Heart left ventricle (tissue), 16 donors: Measurements from ENCODE around the gene AKAP13. TPM values are rescaled to one million over a fixed set of nuclear protein-coding genes. Genes with fewer than 3 reads are reported as not detected.
A peak's percentile ranks its signal among the peaks of the same experiment; 100 is the strongest.
"Not testable (repeated sequence)": the region's sequence is repeated elsewhere in the genome, so short reads cannot be mapped to it uniquely, and the experiment has no call there.

ENCODE experiments used
- ATAC-seq, 4 donors: fragments of 200-7000 bp; cut with Tn5 transposase; one replicate each; pipeline ENCODE4 v1.9.1; 2020 to 2022; ENCODE audit warnings: moderate library complexity in 4 of 4, mild to moderate bottlenecking in 3 of 4, moderate number of reproducible peaks in 1 of 4
- DNase-seq, 5 donors: peaks; one replicate each; pipeline ENCODE4 v3.0.0-alpha.2; 2020
- H3K27ac ChIP-seq, 12 donors: fragments of 200-600 bp; sonication (generic) in 4 of 12; one replicate each; pipeline versions ENCODE4 v1.5.0 to v1.8.0; 2016 to 2022; ENCODE audit warnings: mild to moderate bottlenecking in 2 of 12
- H3K27me3 ChIP-seq, 9 donors: fragments of 200-600 bp; sonication (generic) in 2 of 9; one replicate each; pipeline versions ENCODE4 v1.5.1 to v1.8.0; 2016 to 2022; ENCODE audit warnings: mild to moderate bottlenecking in 3 of 9
- H3K36me3 ChIP-seq, 9 donors: fragments of 200-600 bp; sonication (generic) in 2 of 9; one replicate each; pipeline versions ENCODE4 v1.5.0 to v1.8.0; 2018 to 2022; ENCODE audit warnings: mild to moderate bottlenecking in 2 of 9
- H3K4me1 ChIP-seq, 12 donors: fragments of 200-600 bp; sonication (generic) in 4 of 12; one replicate each; pipeline versions ENCODE4 v1.5.0 to v1.8.0; 2016 to 2022; ENCODE audit warnings: mild to moderate bottlenecking in 3 of 12
- H3K4me3 ChIP-seq, 12 donors: fragments of 200-600 bp; sonication (generic) in 4 of 12; one replicate each; pipeline versions ENCODE4 v1.5.0 to v1.8.0; 2017 to 2022; ENCODE audit warnings: mild to moderate bottlenecking in 9 of 12, moderate library complexity in 4 of 12
- H3K9me3 ChIP-seq, 12 donors: fragments of 200-600 bp; sonication (generic) in 4 of 12; one replicate each; pipeline versions ENCODE4 v1.5.0 to v1.8.0; 2016 to 2022; ENCODE audit warnings: mild to moderate bottlenecking in 1 of 12
- CTCF ChIP-seq, 12 donors: fragments of 200-600 bp; sonication (generic) in 4 of 12; IDR thresholded peaks; one replicate each; pipeline versions ENCODE4 v1.5.0 to v1.8.0; 2018 to 2022; ENCODE audit warnings: antibody characterized with exemption in 12 of 12, mild to moderate bottlenecking in 5 of 12
- POLR2A ChIP-seq, 2 donors: fragments of 450-650 bp; IDR thresholded peaks; one replicate each; pipeline ENCODE4 v1.6.1; 2017; ENCODE audit warnings: antibody characterized with exemption in 2 of 2, mild to moderate bottlenecking in 2 of 2, moderate library complexity in 2 of 2
- WGBS, 4 donors: extraction: QIAGEN DNeasy Blood & Tissue Kit in 2 of 4; methylation state at CpG; one replicate each; pipeline versions ENCODE4 v1.1.5 to v1.1.7; 2013 to 2018; 5-methylcytosine and 5-hydroxymethylcytosine counted together
- intact Hi-C, 10 donors: fragments of 100-400 bp; cut with DNase I; formaldehyde crosslinking; loops; one replicate each; pipeline versions ENCODE4 v1.11.1 to v1.14.2; 2022
- polyA plus RNA-seq, 2 donors: library from polyadenylated mRNA; stranded (reverse); fragments of 200-250 nt; gene quantifications; one replicate each; pipeline ENCODE4 v1.2.3, GENCODE V29; 2013
- total RNA-seq, 9 donors: library from RNA; depleted of rRNA in 2 of 9; stranded (reverse); fragments of >200 nt in 2 of 9; fragmentation: NEBNext Ultra II Directional in 3 of 9; extraction: Animal tissue kit (Norgen Biotek cat#: 25700) in 3 of 9; gene quantifications; one replicate each; pipeline versions ENCODE4 v1.1.0 to v1.2.4, GENCODE V29; 2016 to 2023
- donor health status: ischemic (EF 13 %, LVEDD 7.1; RV severe dilation, severe dysfunction).
- donor health status: healthy with polysubstance abuse.
- donor health status: DM: no; HTN: yes; CAD: no.
- donor health status: DM: no; HTN: no; CAD: no.
- donor health status: ischemic (EF 25% LVEDD 6.9; RV normal size, moderate dysfunction).
- donor health status: ischemic (EF 25% LVEDD 5.7; RV mildly dilated, moderate dysfunction).
- donor health status: healthy.
- donor health status: DM: yes; HTN: yes; CAD: no.
- donor health status: ischemic (EF 35%, LVEDD 5.7; RV mildly dilated, moderate dysfunction).
- donor health status: nonischemic (EF 11% LVEDD 7.7; RV severe dilation, severe dysfunction).
- donor health status: DM: yes; HTN: yes; CAD: no.
- donor health status: PGD.
- donor health status: ischemic (EF 29% LVEDD 5.4; RV normal size, mild dysfunction).
- donor health status: nonischemic (EF 23%, LVEDD 6.1; RV moderate dilation, normal function).

Gene AKAP13
- total and polyA plus RNA-seq, 11 donors = 124 to 598 (median 340) TPM

- no peaks in the 10 kb centered on the region for H3K27me3 ChIP-seq
- WGBS, 4 donors = 66 to 81% (median 76%) methylated on average over 3 of the region's 3 CpGs
- intact Hi-C loops = no loop called here
- TF ChIP-seq CTCF (IDR thresholded peaks at IDR 0.05) (no peak), POLR2A (IDR thresholded peaks at IDR 0.05) (no peak)
- no peak for ATAC-seq
- peak overlapping the region in 1 of 12 donors; percentile 4 for H3K27ac ChIP-seq
- no peak for DNase-seq
- H3K4me3 ChIP-seq = no peak overlapping the region
- H3K4me1 ChIP-seq = peaks cover 0 to 32% (median 11%) of the 10 kb centered on the region in 12 donors
- peaks cover 0 to 100% (median 98%) of the 10 kb centered on the region in 9 donors for H3K36me3 ChIP-seq
- H3K9me3 ChIP-seq = no peaks in the 10 kb centered on the region
Observed at GRCh38 chr15:85658816-85659215, 278.4 kb downstream of the AKAP13 start.

- intact Hi-C loops = no loop called here
- WGBS, 4 donors = 81 to 90% (median 88%) methylated on average over 3 of the region's 3 CpGs
- Histone ChIP-seq H3K4me3 (no peak overlapping the region), H3K36me3 (peaks cover 5 to 100% (median 97%) of the 10 kb centered on the region in 9 donors), H3K4me1 (peaks cover 0 to 30% (median 11%) of the 10 kb centered on the region in 12 donors), H3K9me3 (no peaks in the 10 kb centered on the region), H3K27me3 (no peaks in the 10 kb centered on the region), H3K27ac (peak overlapping the region in 1 of 12 donors; percentile 18)
- TF ChIP-seq POLR2A (IDR thresholded peaks at IDR 0.05) (no peak), CTCF (IDR thresholded peaks at IDR 0.05) (no peak)
- DNase-seq = no peak
- no peak for ATAC-seq
Observed at GRCh38 chr15:85661859-85662258, 281.5 kb downstream of the AKAP13 start.

DNA sequence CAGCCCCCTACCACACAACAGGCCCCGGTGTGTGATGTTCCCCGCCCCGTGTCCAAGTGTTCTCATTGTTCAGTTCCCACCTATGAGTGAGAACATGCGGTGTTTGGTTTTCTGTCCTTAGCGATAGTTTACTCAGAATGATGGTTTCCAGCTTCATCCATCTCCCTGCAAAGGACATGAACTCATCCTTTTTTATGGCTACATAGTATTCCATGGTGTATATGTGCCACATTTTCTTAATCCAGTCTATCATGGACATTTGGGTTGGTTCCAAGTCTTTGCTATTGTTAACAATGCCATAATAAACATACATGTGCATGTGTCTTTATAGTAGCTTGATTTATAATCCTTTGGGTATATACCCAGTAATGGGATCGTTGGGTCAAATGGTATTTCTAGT is 285.3 kb downstream of the AKAP13 start:
- not testable (repeated sequence) for H3K4me3 ChIP-seq, H3K27me3 ChIP-seq, H3K9me3 ChIP-seq, DNase-seq, ATAC-seq, H3K27ac ChIP-seq
- intact Hi-C loops = loop anchor here in 2 of 10 donors (5.0 kb wide), 1 partner anchor 43 kb away; no protein-coding TSS in a partner anchor
- peaks cover 5 to 94% (median 90%) of the 10 kb centered on the region in 9 donors for H3K36me3 ChIP-seq
- peaks cover 0 to 38% (median 26%) of the 10 kb centered on the region in 12 donors for H3K4me1 ChIP-seq
- 89 to 97% (median 95%) methylated on average over 6 of the region's 6 CpGs for WGBS, 4 donors

- H3K4me1 ChIP-seq = peaks cover 7 to 59% (median 46%) of the 10 kb centered on the region in 12 donors
- no peaks in the 10 kb centered on the region for H3K27me3 ChIP-seq
- WGBS, 4 donors = 15 to 23% (median 19%) methylated on average over 5 of the region's 5 CpGs
- ATAC-seq (peak; percentile 36 to 90 (median 88)), DNase-seq (peak in 3 of 5 donors; percentile 53 to 69 (median 57))
- H3K27ac ChIP-seq = peak overlapping the region; percentile 26 to 93 (median 82)
- TF ChIP-seq CTCF (IDR thresholded peaks at IDR 0.05) = no peak
- TF ChIP-seq POLR2A (IDR thresholded peaks at IDR 0.05) = no peak
- peak overlapping the region in 1 of 12 donors; percentile 14 for H3K4me3 ChIP-seq
- peaks cover 5 to 94% (median 90%) of the 10 kb centered on the region in 9 donors for H3K36me3 ChIP-seq
- intact Hi-C loops = loop anchor here in 2 of 10 donors (5.0 kb wide), 1 partner anchor 45 kb away; no protein-coding TSS in a partner anchor
- H3K9me3 ChIP-seq = no peaks in the 10 kb centered on the region
Observed at GRCh38 chr15:85667491-85668424, 287.4 kb downstream of the AKAP13 start.
